Bronchial epithelial cell (primary cell): ENCODE data around the gene DCPS. TPM values are rescaled to one million over a fixed set of nuclear protein-coding genes. Genes with fewer than 3 reads are reported as not detected.
A peak's percentile ranks its signal among the peaks of the same experiment; 100 is the strongest.

Experiments used
- DNase-seq: peaks from one replicate; pipeline ENCODE4 v3.0.0-alpha.2; 2010; ENCODE audit warnings: low read depth
- FAIRE-seq: peaks from 2 replicates; lab custom pipeline; 2011; peaks lifted over from hg19 to GRCh38; lab: Jason Lieb, UNC
- H3K27me3 ChIP-seq: 2 replicates; pipeline ENCODE4 v1.5.1; 2011; ENCODE audit warnings: low read length; ENCODE audit not compliant: control insufficient read depth, insufficient read depth
- H3K36me3 ChIP-seq: 2 replicates; pipeline ENCODE4 v1.5.1; 2011; ENCODE audit warnings: low read length; ENCODE audit not compliant: control insufficient read depth, insufficient read depth
- H3K4me3 ChIP-seq: 2 replicates; pipeline ENCODE4 v1.5.1; 2011; ENCODE audit warnings: mild to moderate bottlenecking, low read depth, low read length, control low read depth
- total RNA-seq: library from RNA; depleted of rRNA; stranded (reverse); fragments of >200 nt; gene quantifications from 2 replicates; pipeline ENCODE4 v1.2.1, GENCODE V29; 2014
- TF ChIP-seq, protein P1 (sequence below): IDR thresholded peaks from 2 replicates; pipeline ENCODE4 v1.5.1; 2011; ENCODE audit warnings: mild to moderate bottlenecking, moderate library complexity, low read length, control low read depth, inconsistent platforms; ENCODE audit not compliant: insufficient read depth, severe bottlenecking

Gene DCPS
- total RNA-seq, 1 donor from 2014 or later: 11.6 TPM

DNA sequence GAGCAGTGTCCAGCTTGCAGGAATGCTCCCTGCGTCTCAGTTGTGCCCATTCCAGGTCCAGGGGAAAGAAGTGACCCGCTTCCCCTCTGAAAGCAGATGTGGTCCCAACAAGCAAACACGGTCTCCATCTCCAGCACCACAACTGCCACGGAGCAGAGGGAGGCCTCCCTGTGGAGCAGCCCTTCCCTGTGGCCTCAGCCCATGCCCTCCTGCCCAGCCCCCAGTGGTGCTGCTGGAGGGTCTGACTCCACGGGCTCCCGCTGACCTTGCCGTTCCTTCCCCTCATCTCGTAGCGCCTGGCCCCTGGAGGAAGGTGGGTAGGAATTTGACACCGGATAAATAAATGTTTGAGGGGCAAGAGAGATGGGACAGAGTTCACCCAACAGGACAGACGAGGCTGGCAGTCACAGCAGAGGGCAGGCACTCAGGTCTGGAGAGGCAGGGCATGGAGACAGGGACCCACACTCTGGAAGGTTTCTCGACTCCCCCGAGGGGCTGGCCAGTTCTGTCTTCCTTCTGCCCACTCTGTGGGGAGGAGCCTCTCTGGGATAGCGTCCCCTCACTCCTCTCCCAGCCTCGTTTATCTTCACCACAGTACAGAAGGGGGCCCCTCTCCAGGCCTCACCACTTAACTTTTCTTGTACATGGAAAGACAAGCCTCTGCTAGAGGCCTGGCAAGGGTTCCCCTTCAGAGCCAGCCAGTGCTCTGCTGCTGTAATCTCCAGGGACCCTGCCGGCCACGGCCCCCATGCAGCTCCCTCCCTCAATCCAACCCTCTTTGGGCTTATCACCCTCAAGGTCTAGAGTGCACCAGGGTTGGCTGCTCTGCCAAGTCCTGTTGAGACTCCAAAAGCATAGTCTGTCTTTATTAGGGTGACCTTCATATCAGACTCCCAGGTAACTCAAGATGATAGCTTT is 44.1 kb downstream of the DCPS start:
- FAIRE-seq (no peak), DNase-seq (no peak)
- TF ChIP-seq, protein P1, sequence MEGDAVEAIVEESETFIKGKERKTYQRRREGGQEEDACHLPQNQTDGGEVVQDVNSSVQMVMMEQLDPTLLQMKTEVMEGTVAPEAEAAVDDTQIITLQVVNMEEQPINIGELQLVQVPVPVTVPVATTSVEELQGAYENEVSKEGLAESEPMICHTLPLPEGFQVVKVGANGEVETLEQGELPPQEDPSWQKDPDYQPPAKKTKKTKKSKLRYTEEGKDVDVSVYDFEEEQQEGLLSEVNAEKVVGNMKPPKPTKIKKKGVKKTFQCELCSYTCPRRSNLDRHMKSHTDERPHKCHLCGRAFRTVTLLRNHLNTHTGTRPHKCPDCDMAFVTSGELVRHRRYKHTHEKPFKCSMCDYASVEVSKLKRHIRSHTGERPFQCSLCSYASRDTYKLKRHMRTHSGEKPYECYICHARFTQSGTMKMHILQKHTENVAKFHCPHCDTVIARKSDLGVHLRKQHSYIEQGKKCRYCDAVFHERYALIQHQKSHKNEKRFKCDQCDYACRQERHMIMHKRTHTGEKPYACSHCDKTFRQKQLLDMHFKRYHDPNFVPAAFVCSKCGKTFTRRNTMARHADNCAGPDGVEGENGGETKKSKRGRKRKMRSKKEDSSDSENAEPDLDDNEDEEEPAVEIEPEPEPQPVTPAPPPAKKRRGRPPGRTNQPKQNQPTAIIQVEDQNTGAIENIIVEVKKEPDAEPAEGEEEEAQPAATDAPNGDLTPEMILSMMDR: no peak
- Histone ChIP-seq H3K4me3 (no peak overlapping the region), H3K36me3 (peaks cover 3% of the 10 kb centered on the region), H3K27me3 (no peaks in the 10 kb centered on the region)

DNA sequence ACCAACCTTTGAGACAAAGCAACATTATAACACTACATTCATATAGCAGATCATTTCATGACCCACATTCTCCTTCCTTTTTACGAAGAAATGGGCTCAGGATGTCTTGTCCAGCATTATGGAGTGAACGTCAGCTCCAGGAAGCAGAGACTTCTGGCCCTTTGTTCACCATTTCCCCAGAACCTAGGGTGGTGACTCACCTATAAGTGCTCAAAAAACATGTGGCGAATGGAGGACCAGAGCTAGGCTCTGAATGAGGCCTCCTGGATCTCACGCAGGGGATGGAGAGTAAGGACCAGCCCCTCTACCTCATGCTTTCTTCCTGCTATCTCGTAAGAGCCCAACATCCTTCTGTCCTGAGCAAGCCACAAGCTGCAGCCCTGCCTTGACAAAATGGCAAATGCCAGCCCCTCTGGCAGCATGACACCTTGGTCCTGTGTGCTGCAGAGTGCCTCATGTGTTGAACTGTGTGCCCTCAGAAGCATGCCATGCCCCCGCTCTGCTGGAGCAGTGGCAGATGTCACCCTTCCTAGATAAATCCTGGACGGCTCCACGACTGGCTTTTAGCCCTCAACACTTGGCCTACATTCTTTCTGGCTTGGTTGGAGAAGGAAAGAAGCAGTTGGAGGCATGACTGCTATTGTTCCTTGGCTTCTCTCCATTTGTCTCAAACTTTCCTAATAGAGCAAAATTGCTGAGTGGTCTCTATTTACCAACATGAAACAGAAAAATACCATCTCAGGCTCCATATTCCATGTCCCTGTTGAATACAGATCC is 45.1 kb downstream of the DCPS start:
- H3K27me3 ChIP-seq: no peaks in the 10 kb centered on the region
- TF ChIP-seq, protein P1: no peak
- peaks cover 2% of the 10 kb centered on the region for H3K36me3 ChIP-seq
- FAIRE-seq (no peak), DNase-seq (peak; percentile 26)
- H3K4me3 ChIP-seq: no peak overlapping the region

DNA sequence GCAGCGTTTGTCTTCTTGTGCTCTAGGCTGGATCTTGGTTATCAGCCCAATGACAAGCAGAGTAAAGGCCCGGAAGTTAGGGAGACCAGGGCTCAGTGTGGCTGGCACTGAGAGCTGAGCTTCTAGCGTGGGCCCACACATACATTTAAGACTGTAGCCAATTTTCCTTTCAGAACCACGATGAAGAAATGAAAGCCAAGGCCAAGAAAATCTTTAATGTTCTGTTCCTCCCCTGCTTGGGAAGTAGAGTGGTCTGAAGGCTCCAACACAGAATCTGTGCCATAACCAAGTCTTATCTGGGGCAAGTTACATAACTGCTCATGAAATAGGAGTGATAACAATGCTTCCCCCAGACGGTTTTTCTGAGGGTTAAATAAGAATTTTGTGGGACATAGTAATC is 47.0 kb downstream of the DCPS start:
- Histone ChIP-seq H3K4me3 (no peak overlapping the region), H3K36me3 (peaks cover 2% of the 10 kb centered on the region), H3K27me3 (no peaks in the 10 kb centered on the region)
- TF ChIP-seq, protein P1: no peak
- no peak for FAIRE-seq
- DNase-seq: no peak

DNA sequence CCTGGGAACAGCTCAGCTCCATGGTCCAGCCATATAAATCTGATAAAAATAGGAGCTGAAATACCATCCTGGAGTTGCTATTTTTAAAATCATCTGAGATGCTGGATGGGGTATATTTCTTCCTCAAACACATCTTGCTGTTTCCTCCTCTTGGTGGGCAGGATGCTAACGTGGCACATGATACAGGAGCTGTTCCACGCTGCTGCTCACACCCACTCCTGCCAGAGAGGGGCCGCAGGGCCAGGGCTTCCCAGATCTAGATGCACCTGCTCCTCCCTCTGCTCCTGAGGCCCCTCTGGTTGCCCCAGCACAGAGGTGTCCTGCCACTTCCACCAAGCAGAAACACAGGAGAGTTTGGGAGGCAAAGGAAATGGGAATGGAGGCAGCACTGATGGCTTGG is 48.3 kb downstream of the DCPS start:
- no peak for FAIRE-seq
- Histone ChIP-seq H3K27me3 (no peaks in the 10 kb centered on the region), H3K4me3 (no peak overlapping the region), H3K36me3 (peaks cover 2% of the 10 kb centered on the region)
- no peak for DNase-seq
- TF ChIP-seq, protein P1: no peak

- Histone ChIP-seq H3K4me3 (no peak overlapping the region), H3K36me3 (peaks cover 2% of the 10 kb centered on the region), H3K27me3 (no peaks in the 10 kb centered on the region)
- DNase-seq: peak; percentile 83
- FAIRE-seq: no peak
- TF ChIP-seq, protein P1: no peak
These were observed 49.3 kb downstream of the DCPS start for GRCh38 chr11:126352934-126353801.
